ENCODE results near the gene SLC30A5. TPM values are rescaled to one million over a fixed set of nuclear protein-coding genes. Genes with fewer than 3 reads are reported as not detected.

The SLC30A5 gene
- total RNA-seq, 2 donors from 2014 or later, result 30.3 to 35.0 TPM

DNA sequence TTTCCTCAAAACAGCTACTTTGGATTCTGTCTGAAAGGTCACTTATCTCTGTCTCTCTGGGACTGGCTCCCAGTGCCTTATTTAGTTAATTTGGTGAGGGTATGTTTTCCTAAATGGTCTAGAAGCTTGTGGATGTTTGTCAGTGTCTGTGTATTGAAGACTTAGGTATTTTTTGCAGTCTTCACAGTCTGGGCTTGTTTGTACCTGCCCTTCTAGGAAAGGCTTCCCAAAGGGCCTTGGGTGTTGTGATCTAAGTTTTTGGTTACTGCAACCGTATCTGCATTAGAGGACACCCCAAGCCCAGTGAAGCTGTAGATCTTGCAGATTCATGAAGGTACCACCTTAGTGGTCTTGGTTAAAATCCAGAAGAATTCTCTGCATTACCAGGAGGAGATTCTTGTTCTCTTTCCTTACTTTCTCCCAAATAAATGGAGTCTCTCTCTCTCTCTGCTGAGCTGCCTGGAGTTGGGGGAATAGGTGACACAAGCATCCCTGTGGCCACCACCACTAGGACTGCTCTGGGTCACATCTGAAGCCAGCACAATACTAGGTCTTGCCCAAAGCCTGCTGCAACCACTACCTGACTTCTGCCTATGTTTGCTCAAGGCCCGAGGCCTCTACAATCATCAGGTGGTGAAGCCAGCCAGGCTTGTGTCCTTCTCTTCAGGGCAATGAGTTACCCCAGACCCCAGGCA, 55.3 kb downstream of the SLC30A5 start:
- 70 to 85% methylated on average over 2 of the region's 2 CpGs for WGBS, 2 donors
- Histone ChIP-seq H3K27ac (no peak overlapping the region), H3K4me3 (no peak overlapping the region), H3K9me3 (no peaks in the 10 kb centered on the region), H3K27me3 (no peaks in the 10 kb centered on the region), H3K36me3 (replicated peaks in 1 of 2; ENCODE audit: insufficient read depth in 1 of 2, low read depth in 2 of 2) (no peaks in the 10 kb centered on the region), H3K4me1 (no peaks in the 10 kb centered on the region)
- TF ChIP-seq, protein P1, sequence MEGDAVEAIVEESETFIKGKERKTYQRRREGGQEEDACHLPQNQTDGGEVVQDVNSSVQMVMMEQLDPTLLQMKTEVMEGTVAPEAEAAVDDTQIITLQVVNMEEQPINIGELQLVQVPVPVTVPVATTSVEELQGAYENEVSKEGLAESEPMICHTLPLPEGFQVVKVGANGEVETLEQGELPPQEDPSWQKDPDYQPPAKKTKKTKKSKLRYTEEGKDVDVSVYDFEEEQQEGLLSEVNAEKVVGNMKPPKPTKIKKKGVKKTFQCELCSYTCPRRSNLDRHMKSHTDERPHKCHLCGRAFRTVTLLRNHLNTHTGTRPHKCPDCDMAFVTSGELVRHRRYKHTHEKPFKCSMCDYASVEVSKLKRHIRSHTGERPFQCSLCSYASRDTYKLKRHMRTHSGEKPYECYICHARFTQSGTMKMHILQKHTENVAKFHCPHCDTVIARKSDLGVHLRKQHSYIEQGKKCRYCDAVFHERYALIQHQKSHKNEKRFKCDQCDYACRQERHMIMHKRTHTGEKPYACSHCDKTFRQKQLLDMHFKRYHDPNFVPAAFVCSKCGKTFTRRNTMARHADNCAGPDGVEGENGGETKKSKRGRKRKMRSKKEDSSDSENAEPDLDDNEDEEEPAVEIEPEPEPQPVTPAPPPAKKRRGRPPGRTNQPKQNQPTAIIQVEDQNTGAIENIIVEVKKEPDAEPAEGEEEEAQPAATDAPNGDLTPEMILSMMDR (IDR thresholded peaks at IDR 0.05), result no peak
- TF ChIP-seq POLR2A (IDR thresholded peaks at IDR 0.05), result no peak
- DNase-seq (no peak), ATAC-seq (no peak)
- intact Hi-C loops (cut with DNase I), result no loop called here

DNA sequence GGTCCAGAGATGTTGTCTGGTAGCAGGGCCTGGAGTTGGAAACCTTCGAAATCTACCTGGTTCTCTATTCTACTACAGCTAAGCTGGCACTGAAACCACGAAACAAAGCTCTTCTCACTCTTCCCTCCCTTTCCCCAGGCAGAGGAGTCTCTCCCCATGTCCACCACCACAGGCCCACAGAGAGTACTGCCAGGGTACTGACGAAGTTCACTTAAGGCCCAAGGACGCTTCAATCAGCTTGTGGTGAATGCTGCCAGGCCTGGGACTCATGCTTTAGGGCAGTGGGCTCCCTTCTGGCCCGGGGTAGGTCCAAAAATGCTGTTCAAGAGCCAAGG, 55.8 kb downstream of the SLC30A5 start:
- 81 to 90% methylated on average over 5 of the region's 5 CpGs for WGBS, 2 donors
- Histone ChIP-seq H3K27me3 (no peaks in the 10 kb centered on the region), H3K4me3 (no peak overlapping the region), H3K36me3 (replicated peaks in 1 of 2; ENCODE audit: insufficient read depth in 1 of 2, low read depth in 2 of 2) (no peaks in the 10 kb centered on the region), H3K4me1 (no peaks in the 10 kb centered on the region), H3K27ac (no peak overlapping the region), H3K9me3 (no peaks in the 10 kb centered on the region)
- TF ChIP-seq POLR2A (IDR thresholded peaks at IDR 0.05), result no peak
- TF ChIP-seq, protein P1 (IDR thresholded peaks at IDR 0.05), result no peak
- intact Hi-C loops (cut with DNase I), result no loop called here
- DNase-seq (no peak), ATAC-seq (no peak)

DNA sequence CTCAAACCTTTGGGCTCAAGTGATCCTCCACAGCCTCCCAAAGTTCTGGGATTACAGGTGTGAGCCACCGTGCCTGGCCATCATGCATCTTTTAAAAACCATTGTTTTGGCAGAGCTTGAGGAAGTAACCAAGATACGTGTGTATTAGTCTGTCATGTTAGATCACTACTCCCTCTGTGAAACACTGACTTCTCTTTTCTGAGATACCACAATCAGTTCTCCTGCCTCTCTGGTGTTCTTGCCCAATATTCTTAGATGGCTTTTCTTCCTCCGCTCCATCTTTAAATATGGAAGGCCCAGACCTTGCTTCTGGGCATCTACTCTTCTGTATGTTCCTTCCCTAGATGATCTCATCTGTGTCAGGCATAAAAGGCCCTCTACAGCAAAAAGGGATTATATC, 58.9 kb downstream of the SLC30A5 start:
- intact Hi-C loops (cut with DNase I), result no loop called here
- no peaks in the 10 kb centered on the region for H3K9me3 ChIP-seq
- H3K27me3 ChIP-seq, result no peaks in the 10 kb centered on the region
- no peak overlapping the region for H3K27ac ChIP-seq
- no peak for ATAC-seq
- no peaks in the 10 kb centered on the region for H3K4me1 ChIP-seq
- H3K4me3 ChIP-seq, result no peak overlapping the region
- TF ChIP-seq, protein P1 (IDR thresholded peaks at IDR 0.05), result no peak
- no peak for TF ChIP-seq POLR2A (IDR thresholded peaks at IDR 0.05)
- H3K36me3 ChIP-seq (replicated peaks in 1 of 2; ENCODE audit: insufficient read depth in 1 of 2, low read depth in 2 of 2), result no peaks in the 10 kb centered on the region
- 66 to 79% methylated on average over 3 of the region's 3 CpGs for WGBS, 2 donors
- no peak for DNase-seq

DNA sequence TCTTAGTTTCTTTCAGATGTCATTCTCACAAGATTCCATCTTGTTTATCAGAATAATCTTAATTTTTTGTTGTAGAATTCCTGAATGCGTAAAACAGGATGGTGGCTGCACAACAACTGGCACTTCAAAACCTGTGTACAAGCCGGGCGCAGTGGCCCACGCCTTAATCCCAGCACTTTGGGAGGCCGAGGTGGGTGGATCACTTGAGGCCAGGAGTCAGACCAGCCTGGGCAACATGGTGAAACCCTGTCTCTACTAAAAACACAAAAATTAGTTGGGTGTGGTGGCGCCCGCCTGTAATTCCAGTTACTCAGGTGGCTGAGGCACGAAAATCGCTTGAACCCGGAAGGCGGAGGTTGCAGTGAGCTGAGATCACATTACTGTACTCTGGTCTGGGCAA, 62.6 kb downstream of the SLC30A5 start:
- H3K27ac ChIP-seq, result no peak overlapping the region
- WGBS, 2 donors, result 93 to 97% methylated on average over 11 of the region's 11 CpGs

More for the DNA sequence above, 62.6 kb downstream of the SLC30A5 start:
- Histone ChIP-seq H3K27me3 (no peaks in the 10 kb centered on the region), H3K4me1 (no peaks in the 10 kb centered on the region), H3K9me3 (no peaks in the 10 kb centered on the region), H3K4me3 (no peak overlapping the region), H3K36me3 (replicated peaks in 1 of 2; ENCODE audit: insufficient read depth in 1 of 2, low read depth in 2 of 2) (no peaks in the 10 kb centered on the region)
- DNase-seq (no peak), ATAC-seq (no peak)
- intact Hi-C loops (cut with DNase I), result no loop called here
- no peak for TF ChIP-seq POLR2A (IDR thresholded peaks at IDR 0.05)
- TF ChIP-seq, protein P1 (IDR thresholded peaks at IDR 0.05), result no peak
